Measurements from ENCODE around the gene ST6GAL1. TPM values are rescaled to one million over a fixed set of nuclear protein-coding genes. Genes with fewer than 3 reads are reported as not detected.

Gene ST6GAL1
- total RNA-seq, 1 donor from 2014 or later, result 72.7 TPM

GRCh38 chr3:186935133-186935532 is 4.8 kb downstream of the ST6GAL1 start:
- Histone ChIP-seq H3K27ac (no peak overlapping the region), H3K27me3 (ENCODE audit: low read depth) (no peaks in the 10 kb centered on the region), H3K4me1 (peaks cover 26% of the 10 kb centered on the region), H3K9me3 (no peaks in the 10 kb centered on the region), H3K36me3 (peaks cover 4% of the 10 kb centered on the region), H3K4me3 (no peak overlapping the region)
- TF ChIP-seq, protein P1, sequence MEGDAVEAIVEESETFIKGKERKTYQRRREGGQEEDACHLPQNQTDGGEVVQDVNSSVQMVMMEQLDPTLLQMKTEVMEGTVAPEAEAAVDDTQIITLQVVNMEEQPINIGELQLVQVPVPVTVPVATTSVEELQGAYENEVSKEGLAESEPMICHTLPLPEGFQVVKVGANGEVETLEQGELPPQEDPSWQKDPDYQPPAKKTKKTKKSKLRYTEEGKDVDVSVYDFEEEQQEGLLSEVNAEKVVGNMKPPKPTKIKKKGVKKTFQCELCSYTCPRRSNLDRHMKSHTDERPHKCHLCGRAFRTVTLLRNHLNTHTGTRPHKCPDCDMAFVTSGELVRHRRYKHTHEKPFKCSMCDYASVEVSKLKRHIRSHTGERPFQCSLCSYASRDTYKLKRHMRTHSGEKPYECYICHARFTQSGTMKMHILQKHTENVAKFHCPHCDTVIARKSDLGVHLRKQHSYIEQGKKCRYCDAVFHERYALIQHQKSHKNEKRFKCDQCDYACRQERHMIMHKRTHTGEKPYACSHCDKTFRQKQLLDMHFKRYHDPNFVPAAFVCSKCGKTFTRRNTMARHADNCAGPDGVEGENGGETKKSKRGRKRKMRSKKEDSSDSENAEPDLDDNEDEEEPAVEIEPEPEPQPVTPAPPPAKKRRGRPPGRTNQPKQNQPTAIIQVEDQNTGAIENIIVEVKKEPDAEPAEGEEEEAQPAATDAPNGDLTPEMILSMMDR (IDR thresholded peaks at IDR 0.05), result no peak
- no peak for DNase-seq
- no peak for ATAC-seq
- intact Hi-C loops (cut with DNase I), result no loop called here

- Histone ChIP-seq H3K36me3 (peaks cover 4% of the 10 kb centered on the region), H3K27me3 (ENCODE audit: low read depth) (no peaks in the 10 kb centered on the region), H3K9me3 (no peaks in the 10 kb centered on the region), H3K4me3 (no peak overlapping the region), H3K4me1 (peaks cover 39% of the 10 kb centered on the region), H3K27ac (no peak overlapping the region)
- TF ChIP-seq, protein P1 (IDR thresholded peaks at IDR 0.05), result no peak
- ATAC-seq (no peak), DNase-seq (no peak)
- intact Hi-C loops (cut with DNase I), result no loop called here
These were observed 6.9 kb downstream of the ST6GAL1 start for GRCh38 chr3:186937017-186937875.

DNA sequence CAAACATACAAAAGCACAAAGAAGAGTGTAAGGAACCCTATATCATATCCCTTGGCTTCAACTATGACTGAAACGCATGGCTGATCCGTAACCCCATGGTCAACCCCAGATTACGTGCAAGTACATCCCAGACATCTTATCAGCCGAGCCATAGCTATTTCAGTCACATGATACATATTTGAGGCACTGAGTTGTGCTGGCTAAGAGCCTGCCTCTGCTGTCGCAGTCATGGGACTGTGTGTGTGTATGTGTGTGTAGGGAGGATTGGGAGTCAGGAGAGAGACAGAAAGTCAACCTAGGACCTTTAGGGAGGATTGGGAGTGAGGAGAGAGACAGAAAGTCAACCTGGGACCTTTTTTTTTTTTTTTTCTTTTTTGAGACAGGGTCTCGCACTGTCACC is 8.4 kb downstream of the ST6GAL1 start:
- Histone ChIP-seq H3K4me1 (peaks cover 27% of the 10 kb centered on the region), H3K27ac (no peak overlapping the region), H3K9me3 (no peaks in the 10 kb centered on the region), H3K27me3 (ENCODE audit: low read depth) (no peaks in the 10 kb centered on the region), H3K36me3 (peaks cover 14% of the 10 kb centered on the region), H3K4me3 (no peak overlapping the region)
- ATAC-seq, result peak in 1 of 2 donors; percentile 52
- TF ChIP-seq, protein P1 (IDR thresholded peaks at IDR 0.05), result no peak
- DNase-seq, result no peak
- intact Hi-C loops (cut with DNase I), result no loop called here

DNA sequence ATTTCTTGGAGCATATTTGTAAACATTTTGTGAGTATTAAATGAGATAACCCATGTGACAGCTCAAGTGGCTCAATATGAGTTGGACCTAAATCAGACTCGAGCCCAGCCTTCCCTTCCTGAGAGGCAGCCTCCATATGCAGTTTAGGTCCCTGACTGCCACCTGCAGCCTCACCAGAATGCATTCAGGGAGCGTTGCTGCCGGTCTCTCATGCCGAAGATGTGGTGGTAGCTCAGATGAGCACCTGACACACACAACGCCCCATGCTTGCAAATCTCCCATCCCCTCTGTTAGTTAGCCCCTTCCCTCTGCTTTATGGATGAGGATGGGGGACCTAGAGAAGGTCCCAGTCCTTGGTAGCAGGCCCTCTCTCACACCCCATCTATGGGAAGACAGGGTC is 9.2 kb downstream of the ST6GAL1 start:
- Histone ChIP-seq H3K4me3 (no peak overlapping the region), H3K9me3 (no peaks in the 10 kb centered on the region), H3K36me3 (peaks cover 19% of the 10 kb centered on the region), H3K27ac (no peak overlapping the region), H3K4me1 (peaks cover 19% of the 10 kb centered on the region), H3K27me3 (ENCODE audit: low read depth) (no peaks in the 10 kb centered on the region)
- TF ChIP-seq, protein P1 (IDR thresholded peaks at IDR 0.05), result no peak
- DNase-seq, result no peak
- ATAC-seq, result no peak
- intact Hi-C loops (cut with DNase I), result no loop called here

GRCh38 chr3:186940967-186941366 is 10.6 kb downstream of the ST6GAL1 start:
- ATAC-seq (peak; percentile 66 to 84), DNase-seq (no peak)
- TF ChIP-seq, protein P1 (IDR thresholded peaks at IDR 0.05), result no peak
- Histone ChIP-seq H3K27ac (peak overlapping the region; percentile 25), H3K36me3 (peaks cover 15% of the 10 kb centered on the region), H3K4me1 (peaks cover 19% of the 10 kb centered on the region), H3K4me3 (no peak overlapping the region), H3K9me3 (no peaks in the 10 kb centered on the region), H3K27me3 (ENCODE audit: low read depth) (no peaks in the 10 kb centered on the region)
- intact Hi-C loops (cut with DNase I), result no loop called here
